GM08714 (cell line): ENCODE data around the gene RNASE8.
"Not testable (repeated sequence)": the region's sequence is repeated elsewhere in the genome, so short reads cannot be mapped to it uniquely, and the experiment has no call there.

Source experiments
- H3K4me3 ChIP-seq: fragments of 200-500 bp; sonication (Bioruptor generic); 2 replicates; pipeline ENCODE4 v1.5.1; 2014; ENCODE audit warnings: mild to moderate bottlenecking, low read length, inconsistent platforms
- ZNF274 ChIP-seq: IDR thresholded peaks from 2 replicates; pipeline ENCODE4 v1.6.1; 2012; ENCODE audit warnings: mild to moderate bottlenecking, low read depth, low read length

Gene RNASE8, protein sequence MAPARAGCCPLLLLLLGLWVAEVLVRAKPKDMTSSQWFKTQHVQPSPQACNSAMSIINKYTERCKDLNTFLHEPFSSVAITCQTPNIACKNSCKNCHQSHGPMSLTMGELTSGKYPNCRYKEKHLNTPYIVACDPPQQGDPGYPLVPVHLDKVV

DNA sequence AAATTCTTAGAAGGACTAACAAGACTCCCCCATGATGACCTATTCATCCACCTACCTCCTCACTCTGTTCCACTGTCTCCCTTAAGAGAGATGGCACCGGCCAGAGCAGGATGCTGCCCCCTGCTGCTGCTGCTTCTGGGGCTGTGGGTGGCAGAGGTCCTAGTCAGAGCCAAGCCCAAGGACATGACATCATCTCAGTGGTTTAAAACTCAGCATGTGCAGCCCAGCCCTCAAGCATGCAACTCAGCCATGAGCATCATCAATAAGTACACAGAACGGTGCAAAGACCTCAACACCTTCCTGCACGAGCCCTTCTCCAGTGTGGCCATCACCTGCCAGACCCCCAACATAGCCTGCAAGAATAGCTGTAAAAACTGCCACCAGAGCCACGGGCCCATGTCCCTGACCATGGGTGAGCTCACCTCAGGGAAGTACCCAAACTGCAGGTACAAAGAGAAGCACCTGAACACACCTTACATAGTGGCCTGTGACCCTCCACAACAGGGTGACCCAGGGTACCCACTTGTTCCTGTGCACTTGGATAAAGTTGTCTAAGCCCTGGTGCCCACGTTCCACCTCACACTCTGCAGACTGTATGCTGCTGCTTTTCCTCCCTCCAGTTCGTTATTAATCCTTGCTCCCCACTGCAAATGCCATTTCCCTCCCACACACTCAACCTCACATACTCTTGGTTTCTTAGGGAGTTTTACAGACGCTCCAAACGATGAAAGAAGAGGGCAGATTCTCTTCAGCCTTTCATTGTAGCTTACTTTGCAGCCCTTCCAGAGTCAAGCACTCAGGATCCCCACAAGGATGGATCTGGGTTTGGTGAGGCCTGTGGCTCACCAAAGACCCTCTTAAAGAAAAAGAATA lies at the start of gene RNASE8:
RNASE8 (plus strand) TSS at position 20 of the 873 bp plus-strand sequence; CDS start at position 91, 71 bp downstream.
- TF ChIP-seq ZNF274 = no peak
- H3K4me3 ChIP-seq = no peak within 1 kb of the TSS

DNA sequence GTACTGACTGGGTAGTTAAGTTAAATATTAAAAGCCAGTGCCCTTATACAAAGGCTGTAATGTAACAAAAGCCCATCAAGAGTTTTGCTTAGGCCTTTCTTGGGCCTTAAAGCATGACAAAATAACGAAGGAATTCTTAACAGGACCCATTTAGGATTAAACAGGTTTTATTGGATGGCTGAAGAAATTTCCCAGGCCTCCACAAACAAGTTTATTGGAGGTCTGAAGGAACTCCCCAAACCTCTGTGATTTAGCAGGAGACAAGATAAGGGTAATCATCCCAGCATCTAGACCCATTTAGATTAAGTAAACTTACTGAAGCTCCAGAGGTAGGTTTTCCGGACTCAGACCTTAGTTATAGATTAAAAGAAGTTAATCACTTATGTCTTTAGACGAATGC lies 47.9 kb upstream of the RNASE8 start:
- not testable (repeated sequence) for H3K4me3 ChIP-seq

DNA sequence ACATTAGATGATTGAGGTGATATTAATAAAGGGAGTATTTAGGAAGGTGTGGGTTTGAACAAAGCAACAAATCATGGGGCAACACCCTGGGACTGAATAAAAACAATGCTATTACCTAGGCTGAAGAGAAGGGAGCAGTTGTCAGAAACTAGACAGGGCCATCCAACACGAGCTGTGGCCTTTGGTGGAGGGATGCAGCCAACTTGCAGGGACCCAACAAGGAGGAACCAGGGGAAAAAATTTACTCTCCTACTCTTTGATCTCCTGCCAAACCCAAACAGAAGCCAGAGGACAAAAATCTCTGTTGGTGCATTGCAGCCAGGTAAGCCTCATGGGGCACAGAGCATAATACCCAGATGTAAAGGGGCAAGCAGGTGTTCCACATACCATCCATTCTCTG lies 46.5 kb upstream of the RNASE8 start:
- no peak overlapping the region for H3K4me3 ChIP-seq
- TF ChIP-seq ZNF274 = no peak

DNA sequence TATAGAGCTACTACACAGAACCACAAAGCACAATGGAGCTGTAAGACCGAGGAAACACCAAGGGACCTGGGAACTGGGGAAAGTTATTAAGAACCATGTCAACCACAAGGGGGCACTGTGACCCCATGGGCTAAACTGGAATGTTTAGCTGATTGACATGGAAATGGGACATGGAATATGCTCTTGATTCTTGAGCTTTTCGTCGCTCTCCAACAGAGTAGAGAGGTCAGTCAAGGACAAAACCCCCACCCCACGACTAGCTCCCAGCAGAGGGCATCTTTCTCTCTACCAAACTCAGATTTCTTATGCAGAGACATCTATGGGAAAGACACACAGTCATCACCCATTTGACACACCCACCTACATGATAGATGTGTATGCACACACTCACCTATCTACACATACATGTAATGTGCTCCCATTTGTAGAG lies 42.8 kb upstream of the RNASE8 start:
- TF ChIP-seq ZNF274 = no peak
- H3K4me3 ChIP-seq = no peak overlapping the region

DNA sequence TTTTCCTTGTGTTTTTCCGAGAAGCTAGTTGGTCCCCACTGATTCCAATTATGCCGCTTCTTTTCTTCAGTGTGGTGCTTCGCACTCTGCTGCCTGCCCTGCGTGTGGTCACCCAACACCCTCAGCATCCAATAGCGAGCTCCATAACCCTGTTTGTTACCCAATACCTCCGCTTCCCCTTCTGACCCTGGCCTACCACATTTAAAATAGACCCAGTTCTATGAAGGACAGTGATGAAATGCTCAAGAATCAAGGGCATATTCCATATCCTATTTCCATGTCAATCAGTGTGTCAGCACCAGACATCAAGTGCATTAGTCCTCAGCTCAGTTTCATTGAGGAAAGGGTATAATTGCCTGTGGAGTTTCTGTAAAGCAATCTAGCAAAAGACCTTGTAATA lies 42.3 kb upstream of the RNASE8 start:
- TF ChIP-seq ZNF274 = no peak
- no peak overlapping the region for H3K4me3 ChIP-seq

DNA sequence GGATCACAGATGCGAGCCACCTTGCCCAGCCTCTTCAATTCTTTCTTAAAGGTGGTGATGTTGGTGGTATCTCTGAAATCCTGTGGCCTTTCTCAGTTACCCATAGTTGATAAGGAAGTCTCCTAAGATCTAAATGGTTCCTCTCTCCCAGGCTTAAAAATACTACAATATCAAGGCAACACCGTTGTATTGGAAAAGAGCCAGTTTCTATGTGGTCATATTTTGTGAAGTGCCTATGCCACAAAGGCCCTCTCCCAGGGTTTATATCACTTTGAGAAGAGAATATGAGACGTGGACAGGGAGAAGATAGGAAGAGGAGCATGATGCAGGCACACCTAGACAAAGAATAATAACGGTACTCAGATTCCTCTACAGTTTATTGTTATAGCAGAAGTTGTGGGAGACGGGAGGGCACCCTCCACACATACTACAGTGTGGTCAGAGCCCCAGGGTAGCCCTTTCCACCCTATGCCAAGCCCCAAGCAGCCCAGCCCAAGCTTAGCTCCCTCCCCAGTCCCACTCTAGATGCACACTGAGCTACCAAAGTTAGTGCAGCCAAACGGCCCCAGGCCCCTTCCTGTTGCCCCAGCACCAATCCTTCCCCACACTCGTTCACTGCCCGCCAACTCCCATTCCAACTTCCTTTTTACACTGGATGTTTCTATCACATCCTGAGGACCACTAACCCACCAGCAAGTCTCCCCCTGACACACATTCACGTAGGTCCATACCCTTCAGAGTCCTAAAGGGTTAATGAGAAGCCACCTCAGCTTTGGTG lies 41.0 kb upstream of the RNASE8 start:
- no peak for TF ChIP-seq ZNF274
- H3K4me3 ChIP-seq = no peak overlapping the region

GRCh38 chr14:21017528-21018245 lies 39.9 kb upstream of the RNASE8 start:
- no peak overlapping the region for H3K4me3 ChIP-seq
- TF ChIP-seq ZNF274 = no peak

DNA sequence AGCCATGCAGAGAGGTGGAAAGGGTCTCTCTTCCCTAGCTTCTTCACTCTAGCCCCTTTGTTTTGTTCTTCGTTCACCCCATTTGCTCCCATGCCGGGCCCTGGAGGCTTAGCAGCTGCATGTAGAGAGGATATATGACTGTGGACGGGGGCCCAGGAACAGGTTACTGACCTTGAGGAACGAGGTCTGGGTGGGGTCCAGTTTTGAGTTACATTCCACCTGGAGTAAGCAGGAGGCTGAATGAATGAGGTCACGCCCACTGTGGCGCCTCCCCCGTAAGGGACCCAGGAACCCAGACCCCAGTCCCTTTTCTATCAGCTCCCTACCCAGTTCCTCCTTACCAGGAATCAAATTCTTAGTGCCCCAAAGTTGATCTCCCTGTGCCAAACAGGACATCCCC lies 39.3 kb upstream of the RNASE8 start:
- TF ChIP-seq ZNF274 = no peak
- no peak overlapping the region for H3K4me3 ChIP-seq

- no peak overlapping the region for H3K4me3 ChIP-seq
- TF ChIP-seq ZNF274 = no peak
Measured at GRCh38 chr14:21018781-21019180, 38.8 kb upstream of the RNASE8 start.

GRCh38 chr14:21019366-21019765 lies 38.3 kb upstream of the RNASE8 start:
- H3K4me3 ChIP-seq = no peak overlapping the region
- no peak for TF ChIP-seq ZNF274

GRCh38 chr14:21020977-21021545 lies 36.6 kb upstream of the RNASE8 start:
- TF ChIP-seq ZNF274 = no peak

DNA sequence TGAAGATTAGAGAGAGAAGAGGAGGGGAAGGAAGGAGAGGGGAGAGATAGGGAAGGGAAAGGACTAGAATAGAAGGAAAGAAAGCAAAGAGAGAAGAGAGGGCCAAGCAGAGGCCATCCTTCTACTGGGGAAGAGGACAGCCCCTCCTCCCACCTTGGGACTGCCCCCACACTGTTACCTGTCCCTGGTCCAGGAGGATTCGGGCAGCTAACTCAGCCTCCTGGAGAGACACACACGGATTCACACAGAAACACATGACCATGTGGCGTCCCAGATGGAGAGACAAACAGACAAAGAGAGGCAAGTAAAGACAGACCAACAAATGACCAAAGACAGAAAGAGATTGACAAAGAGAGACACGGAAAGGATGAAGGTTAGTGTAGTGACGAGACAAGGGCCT lies 34.9 kb upstream of the RNASE8 start:
- no peak for TF ChIP-seq ZNF274
- no peak overlapping the region for H3K4me3 ChIP-seq

More at GRCh38 chr14:21020977-21021545, 36.6 kb upstream of the RNASE8 start:
- H3K4me3 ChIP-seq = no peak overlapping the region

DNA sequence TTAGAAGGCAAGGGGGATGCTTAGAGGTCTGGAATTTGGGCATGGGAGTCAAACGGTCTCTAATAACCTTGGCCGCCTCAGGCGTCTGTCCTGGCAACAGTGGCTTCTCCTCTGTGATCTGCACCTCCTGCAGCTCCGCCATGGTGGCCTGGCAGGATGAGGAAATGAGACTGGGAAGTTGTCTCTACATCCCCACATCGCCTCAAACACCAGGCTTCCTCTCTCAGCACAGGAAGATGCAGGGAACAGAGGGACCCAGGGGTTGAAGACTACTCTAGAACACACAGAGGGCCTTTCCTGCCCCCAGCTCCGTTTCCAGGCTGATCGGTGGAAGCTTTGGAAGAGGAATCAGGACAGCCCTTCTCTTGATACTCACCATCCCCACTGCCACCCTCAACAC lies 34.4 kb upstream of the RNASE8 start:
- no peak overlapping the region for H3K4me3 ChIP-seq
- no peak for TF ChIP-seq ZNF274
